Measurements from ENCODE around the gene GPR26. TPM values are rescaled to one million over a fixed set of nuclear protein-coding genes. Genes with fewer than 3 reads are reported as not detected.
"Not testable (repeated sequence)": the region's sequence is repeated elsewhere in the genome, so short reads cannot be mapped to it uniquely, and the experiment has no call there.

GPR26 gene
- total and polyA plus RNA-seq, 8 donors, result not detected

- DNase-seq (no peak), FAIRE-seq (no peak), ATAC-seq (no peak)
- no peak for TF ChIP-seq CTCF (IDR thresholded peaks at IDR 0.05)
- intact Hi-C loops (cut with DNase I), result no loop called here
- Histone ChIP-seq H3K27me3 (no peaks in the 10 kb centered on the region), H3K4me3 (no peak overlapping the region), H3K36me3 (no peaks in the 10 kb centered on the region), H3K9me3 (no peaks in the 10 kb centered on the region), H3K4me1 (no peaks in the 10 kb centered on the region), H3K27ac (no peak overlapping the region)
- WGBS, 2 donors, result 47 to 61% methylated on average over 6 of the region's 6 CpGs
These were observed 63.4 kb downstream of the GPR26 start for GRCh38 chr10:123729523-123729922.

GRCh38 chr10:123736917-123737316 is 70.8 kb downstream of the GPR26 start:
- H3K27me3 ChIP-seq; H3K27ac ChIP-seq; H3K4me3 ChIP-seq; H3K9me3 ChIP-seq; H3K36me3 ChIP-seq; ATAC-seq; DNase-seq; H3K4me1 ChIP-seq; intact Hi-C loops (cut with DNase I); FAIRE-seq: not testable (repeated sequence)
- WGBS, 2 donors, result 78 to 79% methylated on average over 4 of the region's 4 CpGs

- 47 to 56% methylated on average over 7 of the region's 7 CpGs for WGBS, 2 donors
- DNase-seq (no peak), ATAC-seq (no peak), FAIRE-seq (no peak)
- Histone ChIP-seq H3K9me3 (no peaks in the 10 kb centered on the region), H3K4me3 (no peak overlapping the region), H3K36me3 (no peaks in the 10 kb centered on the region), H3K27ac (no peak overlapping the region), H3K4me1 (no peaks in the 10 kb centered on the region), H3K27me3 (no peaks in the 10 kb centered on the region)
- intact Hi-C loops (cut with DNase I), result no loop called here
- TF ChIP-seq CTCF (IDR thresholded peaks at IDR 0.05), result no peak
These were observed 75.0 kb downstream of the GPR26 start for GRCh38 chr10:123741146-123741545.

- H3K4me3 ChIP-seq, result no peak overlapping the region
- no peak for TF ChIP-seq CTCF (IDR thresholded peaks at IDR 0.05)
- no peaks in the 10 kb centered on the region for H3K9me3 ChIP-seq
- H3K27ac ChIP-seq, result no peak overlapping the region
- no peaks in the 10 kb centered on the region for H3K27me3 ChIP-seq
- intact Hi-C loops (cut with DNase I), result no loop called here
- FAIRE-seq, result no peak
- no peaks in the 10 kb centered on the region for H3K4me1 ChIP-seq
- WGBS, 2 donors, result 78 to 79% methylated on average over 5 of the region's 5 CpGs
- no peak for DNase-seq
- H3K36me3 ChIP-seq, result no peaks in the 10 kb centered on the region
- no peak for ATAC-seq
These were observed 75.6 kb downstream of the GPR26 start for GRCh38 chr10:123741711-123742110.

GRCh38 chr10:123742751-123743440 is 76.7 kb downstream of the GPR26 start:
- WGBS, 2 donors, result 61 to 66% methylated on average over 10 of the region's 10 CpGs
- TF ChIP-seq CTCF (IDR thresholded peaks at IDR 0.05), result no peak

More at GRCh38 chr10:123742751-123743440, 76.7 kb downstream of the GPR26 start:
- intact Hi-C loops (cut with DNase I), result no loop called here
- no peaks in the 10 kb centered on the region for H3K4me1 ChIP-seq
- no peaks in the 10 kb centered on the region for H3K9me3 ChIP-seq
- ATAC-seq (no peak), FAIRE-seq (no peak), DNase-seq (no peak)
- no peak overlapping the region for H3K27ac ChIP-seq
- H3K36me3 ChIP-seq, result no peaks in the 10 kb centered on the region
- H3K27me3 ChIP-seq, result no peaks in the 10 kb centered on the region
- H3K4me3 ChIP-seq, result no peak overlapping the region

Data from pancreas (tissue), 10 donors.